K562 (cell line): Measurements from ENCODE around the gene PLBD1. TPM values are rescaled to one million over a fixed set of nuclear protein-coding genes. Genes with fewer than 3 reads are reported as not detected.

ENCODE experiments used
- ATAC-seq: fragments of 200-7000 bp; cut with Tn5 transposase; 3 replicates; pipeline ENCODE4 v1.9.1; 2020; ENCODE audit warnings: moderate library complexity
- BruUV-seq: library from RNA; stranded (reverse); fragments of 400-500 nt; replicated peaks from 2 replicates; lab custom pipeline; 2021; lab: Mats Ljungman, UMichigan
- CTCF ChIA-PET: fragments of 300-600 bp; formaldehyde crosslinking; extraction: SDS; loops from one replicate; lab custom pipeline; 2021; ENCODE audit warnings: low intra/inter-chr PET ratio; lab: Yijun Ruan, JAX
- POLR2A ChIA-PET: fragments of 300-600, 350-650 bp; sonication (Branson Sonifier 250); formaldehyde crosslinking; extraction: SDS; loops from one replicate; lab custom pipeline; 2021; ENCODE audit warnings: antibody characterized with exemption, inconsistent platforms; lab: Yijun Ruan, JAX
- DNase-seq, 4 experiments: peaks; one replicate each; pipeline versions ENCODE4 v3.0.0 to v3.0.0-alpha.2; 2011 to 2018; ENCODE audit warnings: low spot score in 3 of 4, mixed read lengths in 3 of 4; ENCODE audit errors: extremely low read depth in 1 of 4
- FAIRE-seq: peaks from 2 replicates; lab custom pipeline; 2011; peaks lifted over from hg19 to GRCh38; lab: Jason Lieb, UNC
- H2AFZ ChIP-seq: 2 replicates; pipeline ENCODE4 v1.6.0; 2011; ENCODE audit warnings: low read depth, low read length, control low read depth, inconsistent platforms
- H3K27ac ChIP-seq: fragments of 200-600 bp; 3 replicates; pipeline ENCODE4 v1.8.0; 2011; ENCODE audit warnings: low read depth, mild to moderate bottlenecking, control low read depth, inconsistent platforms, low read length, moderate library complexity, mixed read lengths; ENCODE audit errors: extremely low read depth
- H3K27me3 ChIP-seq, 2 experiments: fragments of 300-600 bp in 1 of 2; 2 replicates in 1 of 2; 3 replicates in 1 of 2; pipeline versions ENCODE4 v1.6.0 to v1.8.0; 2011; ENCODE audit warnings: inconsistent platforms in 2 of 2, low read length in 2 of 2, mild to moderate bottlenecking in 1 of 2, mixed read lengths in 1 of 2, moderate library complexity in 1 of 2; ENCODE audit not compliant: control insufficient read depth in 2 of 2, insufficient read depth in 2 of 2
- H3K36me3 ChIP-seq: fragments of 300-600 bp; 3 replicates; pipeline ENCODE4 v1.8.0; 2011; ENCODE audit warnings: mild to moderate bottlenecking, low read length, inconsistent platforms; ENCODE audit not compliant: control insufficient read depth, insufficient read depth
- H3K4me1 ChIP-seq, 2 experiments: fragments of 200-600 bp in 1 of 2; replicated peaks in 1 of 2; 2 replicates in 1 of 2; 3 replicates in 1 of 2; pipeline versions ENCODE4 v1.5.1 to v1.8.0; 2011; ENCODE audit warnings: inconsistent platforms in 2 of 2, low read length in 2 of 2, mild to moderate bottlenecking in 1 of 2, mixed read lengths in 1 of 2, moderate library complexity in 1 of 2; ENCODE audit not compliant: control insufficient read depth in 2 of 2, insufficient read depth in 2 of 2
- H3K4me2 ChIP-seq: 2 replicates; pipeline ENCODE4 v1.6.1; 2011; ENCODE audit warnings: low read length, control low read depth, inconsistent platforms, mixed read lengths; ENCODE audit not compliant: insufficient read depth
- H3K4me3 ChIP-seq: fragments of 200-600 bp; sonication (generic), shearing (Covaris generic); 2 replicates; pipeline ENCODE4 v1.5.1; 2016; ENCODE audit warnings: control low read depth, inconsistent platforms
- H3K79me2 ChIP-seq: fragments of 200-600 bp; 3 replicates; pipeline ENCODE4 v1.8.0; 2011; ENCODE audit warnings: low read length, inconsistent platforms; ENCODE audit not compliant: control insufficient read depth, insufficient read depth
- H3K9ac ChIP-seq, 2 experiments: 2 replicates each; pipeline versions ENCODE4 v1.6.0 to v1.6.1; 2011; ENCODE audit warnings: low read depth in 2 of 2, low read length in 2 of 2, control low read depth in 1 of 2, inconsistent platforms in 1 of 2, mild to moderate bottlenecking in 1 of 2, mixed read lengths in 1 of 2; ENCODE audit not compliant: insufficient read depth in 1 of 2
- H3K9me1 ChIP-seq: one replicate; pipeline ENCODE4 v1.6.0; 2011; ENCODE audit warnings: inconsistent platforms, mild to moderate bottlenecking, low read length, moderate library complexity; ENCODE audit not compliant: control insufficient read depth, insufficient read depth
- H3K9me3 ChIP-seq: replicated peaks from 2 replicates; pipeline ENCODE4 v1.5.1; 2011; ENCODE audit warnings: low read depth, low read length, inconsistent platforms; ENCODE audit not compliant: control insufficient read depth, insufficient read depth
- H4K20me1 ChIP-seq: replicated peaks from 2 replicates; pipeline ENCODE4 v1.6.1; 2011; ENCODE audit warnings: low read length, inconsistent platforms, mixed read lengths; ENCODE audit not compliant: control insufficient read depth, insufficient read depth
- ARHGAP35 ChIP-seq: fragments of 450-650 bp; IDR thresholded peaks from 2 replicates; pipeline ENCODE4 v1.6.1; 2018; ENCODE audit not compliant: partially characterized antibody
- CREBBP ChIP-seq: IDR thresholded peaks from one replicate; pipeline ENCODE4 v1.6.1; 2012; ENCODE audit warnings: low read depth, mild to moderate bottlenecking, control low read depth, inconsistent platforms, low read length
- FOXK1 ChIP-seq: sonication (generic); formaldehyde crosslinking; IDR thresholded peaks from 2 replicates; pipeline ENCODE4 v1.8.0; 2022; ENCODE audit warnings: missing genetic modification reagents, mild to moderate bottlenecking, borderline replicate concordance
- KDM5B ChIP-seq: fragments of 200-600 bp; sonication (generic); IDR thresholded peaks from 2 replicates; pipeline ENCODE4 v1.6.1; 2012; ENCODE audit warnings: low read depth, mild to moderate bottlenecking, moderate library complexity, low read length, control low read depth, inconsistent platforms; ENCODE audit not compliant: insufficient replicate concordance
- KLF16 ChIP-seq: IDR thresholded peaks from 2 replicates; pipeline ENCODE4 v1.6.1; 2016; ENCODE audit warnings: antibody characterized with exemption
- U2AF2 ChIP-seq: fragments of 200-400 bp; formaldehyde crosslinking; optimal IDR thresholded peaks from 2 replicates; pipeline ENCODE3; 2017; ENCODE audit warnings: low read depth, mild to moderate bottlenecking, low read length
- ZNF830 ChIP-seq: fragments of 250-450 bp; sonication (Bioruptor Pico); IDR thresholded peaks from 2 replicates; pipeline ENCODE4 v1.5.0; 2021; ENCODE audit warnings: mild to moderate bottlenecking
- WGBS: fragments of 100-300 bp; shearing (Covaris generic); methylation state at CpG from one replicate; pipeline ENCODE4 v1.1.6; 2016; ENCODE audit warnings: low coverage, mixed read lengths; ENCODE audit not compliant: insufficient coverage; ENCODE audit errors: missing lambda C conversion rate; 5-methylcytosine and 5-hydroxymethylcytosine counted together
- in situ Hi-C: fragments of 300-500 bp; cut with MboI; formaldehyde crosslinking; loops from 4 replicates; pipeline ENCODE4 v1.15.0; 2018; ENCODE audit warnings: inconsistent platforms, mixed read lengths
- intact Hi-C: fragments of 100-400 bp; cut with micrococcal nuclease; formaldehyde crosslinking; loops from 2 replicates; pipeline ENCODE4 v1.14.2; 2022
- polyA plus RNA-seq, 8 experiments: library from polyadenylated mRNA; depleted of rRNA in 4 of 8; stranded (reverse) in 5 of 8; unstranded in 3 of 8; fragments of >200 nt; fragmentation: Nextera tagmentation in 2 of 8; fragmentation: Illumina TruSeq in 1 of 8; extraction: Ambion mirVana in 2 of 8; extraction: Trizol in 1 of 8; gene quantifications; 2 replicates each; pipeline versions ENCODE4 v1.2.1 to v1.2.3, GENCODE V29; 2011 to 2014; ENCODE audit warnings: inconsistent platforms in 1 of 8, missing spikeins in 1 of 8
- total RNA-seq, 7 experiments: library from RNA; depleted of rRNA in 6 of 7; stranded (reverse); fragments of >200 nt in 6 of 7; fragmentation: Illumina TruSeq in 2 of 7; extraction: Trizol in 2 of 7; gene quantifications; 2 replicates each; pipeline versions ENCODE4 v1.2.1 to v1.2.3, GENCODE V29; 2011 to 2021; ENCODE audit warnings: low replicate concordance in 1 of 7
- TF ChIP-seq, protein P1 (sequence below): IDR thresholded peaks from 2 replicates; pipeline ENCODE4 v1.6.1; 2016; ENCODE audit warnings: missing genetic modification characterization, missing compliant biosample characterization
- TF ChIP-seq, protein P2 (sequence below), 2 experiments: fragments of 450-650 bp in 1 of 2; sonication (generic) in 1 of 2; formaldehyde crosslinking in 1 of 2; IDR thresholded peaks; 2 replicates each; pipeline versions ENCODE4 v1.7.1 to v1.9.0; 2016 to 2022; ENCODE audit warnings: inconsistent platforms in 1 of 2, mild to moderate bottlenecking in 1 of 2, missing genetic modification reagents in 1 of 2

Gene PLBD1
- total and polyA plus RNA-seq, 9 of the 15 experiments (the other 6 are each of a cell fraction or from before 2014, with no cell fraction given): 7.1 to 37.0 (median 20.6) TPM

DNA sequence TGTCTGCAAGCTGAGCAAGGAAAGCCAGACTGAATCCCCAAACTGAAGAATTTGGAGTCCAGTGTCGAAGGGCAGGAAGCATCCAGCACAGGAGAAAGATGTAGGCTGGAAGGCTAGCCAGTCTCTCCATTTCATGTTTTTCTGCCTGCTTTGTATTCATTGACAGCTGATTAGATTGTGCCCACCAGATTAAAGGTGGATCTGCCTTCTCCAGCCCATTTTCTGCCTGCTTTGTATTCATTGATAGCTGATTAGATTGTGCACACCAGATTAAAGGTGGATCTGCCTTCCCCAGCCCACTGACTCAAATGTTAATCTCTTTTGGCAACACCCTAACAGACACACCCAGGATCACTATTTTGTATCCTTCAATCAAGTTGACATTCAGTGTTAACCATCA is 85.3 kb downstream of the PLBD1 start:
- WGBS: 92% methylated on average over 1 of the region's 1 CpG
- Histone ChIP-seq H3K27me3 (no peaks in the 10 kb centered on the region), H3K27ac (no peak overlapping the region), H4K20me1 (no peaks in the 10 kb centered on the region), H3K4me2 (no peak overlapping the region), H3K36me3 (peaks cover 45% of the 10 kb centered on the region), H3K4me1 (no peaks in the 10 kb centered on the region), H3K9me1 (no peaks in the 10 kb centered on the region), H3K9me3 (no peaks in the 10 kb centered on the region), H2AFZ (no peak overlapping the region), H3K79me2 (no peaks in the 10 kb centered on the region), H3K4me3 (no peak overlapping the region), H3K9ac (no peak overlapping the region)
- no peak for FAIRE-seq
- intact Hi-C loops (no loop called here), in situ Hi-C loops (no loop called here)
- no TSS peak for BruUV-seq
- ChIA-PET POLR2A (no interaction called here), CTCF (no interaction called here)
- DNase-seq: no peak
- no peak for ATAC-seq
- no peak for TF ChIP-seq ARHGAP35
- TF ChIP-seq, protein P1, sequence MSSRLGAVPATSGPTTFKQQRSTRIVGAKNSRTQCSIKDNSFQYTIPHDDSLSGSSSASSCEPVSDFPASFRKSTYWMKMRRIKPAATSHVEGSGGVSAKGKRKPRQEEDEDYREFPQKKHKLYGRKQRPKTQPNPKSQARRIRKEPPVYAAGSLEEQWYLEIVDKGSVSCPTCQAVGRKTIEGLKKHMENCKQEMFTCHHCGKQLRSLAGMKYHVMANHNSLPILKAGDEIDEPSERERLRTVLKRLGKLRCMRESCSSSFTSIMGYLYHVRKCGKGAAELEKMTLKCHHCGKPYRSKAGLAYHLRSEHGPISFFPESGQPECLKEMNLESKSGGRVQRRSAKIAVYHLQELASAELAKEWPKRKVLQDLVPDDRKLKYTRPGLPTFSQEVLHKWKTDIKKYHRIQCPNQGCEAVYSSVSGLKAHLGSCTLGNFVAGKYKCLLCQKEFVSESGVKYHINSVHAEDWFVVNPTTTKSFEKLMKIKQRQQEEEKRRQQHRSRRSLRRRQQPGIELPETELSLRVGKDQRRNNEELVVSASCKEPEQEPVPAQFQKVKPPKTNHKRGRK (tag): no peak
- TF ChIP-seq KDM5B: no peak
- TF ChIP-seq ZNF830 (CRISPR knock-in tag): no peak
- TF ChIP-seq CREBBP: no peak
- TF ChIP-seq FOXK1 (CRISPR knock-in tag): no peak
- TF ChIP-seq U2AF2: no peak
- no peak for TF ChIP-seq KLF16
- TF ChIP-seq, protein P2, sequence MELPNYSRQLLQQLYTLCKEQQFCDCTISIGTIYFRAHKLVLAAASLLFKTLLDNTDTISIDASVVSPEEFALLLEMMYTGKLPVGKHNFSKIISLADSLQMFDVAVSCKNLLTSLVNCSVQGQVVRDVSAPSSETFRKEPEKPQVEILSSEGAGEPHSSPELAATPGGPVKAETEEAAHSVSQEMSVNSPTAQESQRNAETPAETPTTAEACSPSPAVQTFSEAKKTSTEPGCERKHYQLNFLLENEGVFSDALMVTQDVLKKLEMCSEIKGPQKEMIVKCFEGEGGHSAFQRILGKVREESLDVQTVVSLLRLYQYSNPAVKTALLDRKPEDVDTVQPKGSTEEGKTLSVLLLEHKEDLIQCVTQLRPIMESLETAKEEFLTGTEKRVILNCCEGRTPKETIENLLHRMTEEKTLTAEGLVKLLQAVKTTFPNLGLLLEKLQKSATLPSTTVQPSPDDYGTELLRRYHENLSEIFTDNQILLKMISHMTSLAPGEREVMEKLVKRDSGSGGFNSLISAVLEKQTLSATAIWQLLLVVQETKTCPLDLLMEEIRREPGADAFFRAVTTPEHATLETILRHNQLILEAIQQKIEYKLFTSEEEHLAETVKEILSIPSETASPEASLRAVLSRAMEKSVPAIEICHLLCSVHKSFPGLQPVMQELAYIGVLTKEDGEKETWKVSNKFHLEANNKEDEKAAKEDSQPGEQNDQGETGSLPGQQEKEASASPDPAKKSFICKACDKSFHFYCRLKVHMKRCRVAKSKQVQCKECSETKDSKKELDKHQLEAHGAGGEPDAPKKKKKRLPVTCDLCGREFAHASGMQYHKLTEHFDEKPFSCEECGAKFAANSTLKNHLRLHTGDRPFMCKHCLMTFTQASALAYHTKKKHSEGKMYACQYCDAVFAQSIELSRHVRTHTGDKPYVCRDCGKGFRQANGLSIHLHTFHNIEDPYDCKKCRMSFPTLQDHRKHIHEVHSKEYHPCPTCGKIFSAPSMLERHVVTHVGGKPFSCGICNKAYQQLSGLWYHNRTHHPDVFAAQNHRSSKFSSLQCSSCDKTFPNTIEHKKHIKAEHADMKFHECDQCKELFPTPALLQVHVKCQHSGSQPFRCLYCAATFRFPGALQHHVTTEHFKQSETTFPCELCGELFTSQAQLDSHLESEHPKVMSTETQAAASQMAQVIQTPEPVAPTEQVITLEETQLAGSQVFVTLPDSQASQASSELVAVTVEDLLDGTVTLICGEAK (IDR thresholded peaks at IDR 0.05): no peak
- TF ChIP-seq, protein P2 (CRISPR knock-in tag; IDR thresholded peaks at IDR 0.05): no peak
